HG02884 (cell line): ENCODE results near the gene ODF2L.

ENCODE experiments used
- ATAC-seq: cut with Tn5 transposase; IDR thresholded peaks from one replicate; pipeline ENCODE4 v1.9.1; 2021; ENCODE audit warnings: mild to moderate bottlenecking, moderate library complexity; ENCODE audit not compliant: unreplicated experiment

The ODF2L gene

GRCh38 chr1:86395751-86396497 is at the start of gene ODF2L:
Gene ODF2L, minus strand, starts transcription at chr1:86396323. Its CDS starts 9,296 bp downstream, at chr1:86387027.
- ATAC-seq = peak; percentile 100

GRCh38 chr1:86445919-86446318 is 49.8 kb upstream of the ODF2L start:
- no peak for ATAC-seq

- ATAC-seq = no peak
These were observed 45.9 kb upstream of the ODF2L start for GRCh38 chr1:86441997-86442396.

- no peak for ATAC-seq
These were observed 45.5 kb upstream of the ODF2L start for GRCh38 chr1:86441581-86441980.

- no peak for ATAC-seq
These were observed 39.9 kb upstream of the ODF2L start for GRCh38 chr1:86436041-86436440.

GRCh38 chr1:86435327-86435726 is 39.2 kb upstream of the ODF2L start:
- ATAC-seq = no peak

- ATAC-seq = no peak
These were observed 37.9 kb upstream of the ODF2L start for GRCh38 chr1:86434059-86434458.

GRCh38 chr1:86430376-86430775 is 34.3 kb upstream of the ODF2L start:
- ATAC-seq = no peak

GRCh38 chr1:86429835-86430234 is 33.7 kb upstream of the ODF2L start:
- ATAC-seq = no peak

- ATAC-seq = no peak
These were observed 33.1 kb upstream of the ODF2L start for GRCh38 chr1:86429122-86429725.

- ATAC-seq = no peak
These were observed 27.8 kb upstream of the ODF2L start, which contains the start of gene CLCA2 for GRCh38 chr1:86423873-86424272. Gene CLCA2, plus strand, starts transcription at chr1:86424171. Its CDS starts 77 bp downstream, at chr1:86424248.

GRCh38 chr1:86423473-86423872 is 27.4 kb upstream of the ODF2L start:
- no peak for ATAC-seq

- ATAC-seq = no peak
These were observed 25.6 kb upstream of the ODF2L start for GRCh38 chr1:86421601-86422280.

- ATAC-seq = peak; percentile 97
These were observed 23.3 kb upstream of the ODF2L start for GRCh38 chr1:86419277-86419903.

GRCh38 chr1:86416343-86416742 is 20.2 kb upstream of the ODF2L start:
- no peak for ATAC-seq

- no peak for ATAC-seq
These were observed 14.8 kb upstream of the ODF2L start for GRCh38 chr1:86410879-86411278.

GRCh38 chr1:86409416-86410021 is 13.4 kb upstream of the ODF2L start:
- no peak for ATAC-seq

- ATAC-seq = peak; percentile 23
These were observed 371 bp upstream of the ODF2L start for GRCh38 chr1:86396498-86396890.

GRCh38 chr1:86394416-86394815 is 1.7 kb downstream of the ODF2L start:
- ATAC-seq = no peak

GRCh38 chr1:86389307-86389706 is 6.8 kb downstream of the ODF2L start:
- ATAC-seq = peak; percentile 89

- no peak for ATAC-seq
These were observed 7.3 kb downstream of the ODF2L start for GRCh38 chr1:86388777-86389176.
